Measurements from ENCODE around the gene FAM3B.

FAM3B gene

GRCh38 chr21:41328660-41329607, 12.3 kb downstream of the FAM3B start:
- Histone ChIP-seq H3K9me3 (ENCODE audit: insufficient read depth, low read length) (no peaks in the 10 kb centered on the region), H3K4me2 (ENCODE audit: low read length) (no peak overlapping the region), H3K9ac (ENCODE audit: low read length) (no peak overlapping the region), H3K36me3 (replicated peaks; ENCODE audit: low read depth, low read length) (no peaks in the 10 kb centered on the region), H3K27ac (ENCODE audit: low read length) (no peak overlapping the region), H3K27me3 (ENCODE audit: low read depth, low read length) (no peaks in the 10 kb centered on the region), H3K4me1 (ENCODE audit: low read length) (no peaks in the 10 kb centered on the region), H3K4me3 (ENCODE audit: low read length) (no peak overlapping the region), H3K79me2 (ENCODE audit: low read length) (no peaks in the 10 kb centered on the region), H4K20me1 (ENCODE audit: insufficient read depth, low read length) (no peaks in the 10 kb centered on the region), H2AFZ (ENCODE audit: low read depth, low read length) (no peak overlapping the region)
- TF ChIP-seq CTCF (IDR thresholded peaks at IDR 0.05; ENCODE audit: low read depth, low read length) (no peak), EZH2phosphoT487 (IDR thresholded peaks at IDR 0.05; ENCODE audit: low read depth) (no peak)

GRCh38 chr21:41333752-41334151, 17.2 kb downstream of the FAM3B start:
- no peak overlapping the region for H3K27ac ChIP-seq (ENCODE audit: low read length)
- H4K20me1 ChIP-seq (ENCODE audit: insufficient read depth, low read length), result no peaks in the 10 kb centered on the region
- no peak overlapping the region for H3K4me3 ChIP-seq (ENCODE audit: low read length)
- H3K9me3 ChIP-seq (ENCODE audit: insufficient read depth, low read length), result no peaks in the 10 kb centered on the region
- no peak overlapping the region for H2AFZ ChIP-seq (ENCODE audit: low read depth, low read length)
- H3K9ac ChIP-seq (ENCODE audit: low read length), result no peak overlapping the region
- no peaks in the 10 kb centered on the region for H3K36me3 ChIP-seq (replicated peaks; ENCODE audit: low read depth, low read length)
- no peak overlapping the region for H3K4me2 ChIP-seq (ENCODE audit: low read length)
- H3K79me2 ChIP-seq (ENCODE audit: low read length), result no peaks in the 10 kb centered on the region
- no peaks in the 10 kb centered on the region for H3K27me3 ChIP-seq (ENCODE audit: low read depth, low read length)
- H3K4me1 ChIP-seq (ENCODE audit: low read length), result no peaks in the 10 kb centered on the region
- TF ChIP-seq CTCF (IDR thresholded peaks at IDR 0.05; ENCODE audit: low read depth, low read length) (no peak), EZH2phosphoT487 (IDR thresholded peaks at IDR 0.05; ENCODE audit: low read depth) (no peak)

- Histone ChIP-seq H3K4me3 (ENCODE audit: low read length) (no peak overlapping the region), H2AFZ (ENCODE audit: low read depth, low read length) (no peak overlapping the region), H3K4me1 (ENCODE audit: low read length) (no peaks in the 10 kb centered on the region), H3K9ac (ENCODE audit: low read length) (no peak overlapping the region), H3K36me3 (replicated peaks; ENCODE audit: low read depth, low read length) (no peaks in the 10 kb centered on the region), H3K4me2 (ENCODE audit: low read length) (no peak overlapping the region), H3K9me3 (ENCODE audit: insufficient read depth, low read length) (no peaks in the 10 kb centered on the region), H4K20me1 (ENCODE audit: insufficient read depth, low read length) (no peaks in the 10 kb centered on the region), H3K27ac (ENCODE audit: low read length) (no peak overlapping the region), H3K79me2 (ENCODE audit: low read length) (no peaks in the 10 kb centered on the region), H3K27me3 (ENCODE audit: low read depth, low read length) (no peaks in the 10 kb centered on the region)
- TF ChIP-seq EZH2phosphoT487 (IDR thresholded peaks at IDR 0.05; ENCODE audit: low read depth) (no peak), CTCF (IDR thresholded peaks at IDR 0.05; ENCODE audit: low read depth, low read length) (no peak)
Measured at GRCh38 chr21:41337515-41337914, 20.9 kb downstream of the FAM3B start.

GRCh38 chr21:41338455-41338854, 21.9 kb downstream of the FAM3B start:
- H3K27ac ChIP-seq (ENCODE audit: low read length), result no peak overlapping the region
- H3K4me2 ChIP-seq (ENCODE audit: low read length), result no peak overlapping the region
- no peak overlapping the region for H3K4me3 ChIP-seq (ENCODE audit: low read length)
- H3K9me3 ChIP-seq (ENCODE audit: insufficient read depth, low read length), result no peaks in the 10 kb centered on the region
- H3K9ac ChIP-seq (ENCODE audit: low read length), result no peak overlapping the region
- H3K36me3 ChIP-seq (replicated peaks; ENCODE audit: low read depth, low read length), result no peaks in the 10 kb centered on the region
- no peaks in the 10 kb centered on the region for H3K4me1 ChIP-seq (ENCODE audit: low read length)
- no peaks in the 10 kb centered on the region for H4K20me1 ChIP-seq (ENCODE audit: insufficient read depth, low read length)
- no peak overlapping the region for H2AFZ ChIP-seq (ENCODE audit: low read depth, low read length)
- H3K27me3 ChIP-seq (ENCODE audit: low read depth, low read length), result no peaks in the 10 kb centered on the region
- no peak for TF ChIP-seq EZH2phosphoT487 (IDR thresholded peaks at IDR 0.05; ENCODE audit: low read depth)
- TF ChIP-seq CTCF (IDR thresholded peaks at IDR 0.05; ENCODE audit: low read depth, low read length), result no peak
- no peaks in the 10 kb centered on the region for H3K79me2 ChIP-seq (ENCODE audit: low read length)

Measured in OCI-LY3 (cell line).